HepG2 (cell line): ENCODE measurements around the gene ARL16. TPM values are rescaled to one million over a fixed set of nuclear protein-coding genes. Genes with fewer than 3 reads are reported as not detected.

Experiments used
- CHD2 ChIP-seq: IDR thresholded peaks from 2 replicates; pipeline ENCODE4 v1.6.1; 2011; ENCODE audit warnings: low read depth, low read length, improper control_type of control experiment
- DRAP1 ChIP-seq: IDR thresholded peaks from 2 replicates; pipeline ENCODE4 v1.6.1; 2016; ENCODE audit warnings: missing genetic modification reagents, missing compliant biosample characterization
- EP300 ChIP-seq, 3 experiments: sonication (generic) in 1 of 3; formaldehyde crosslinking in 1 of 3; IDR thresholded peaks; 2 replicates each; pipeline versions ENCODE4 v1.5.1 to v1.6.1; 2011 to 2020; ENCODE audit warnings: low read depth in 2 of 3, low read length in 2 of 3, borderline replicate concordance in 1 of 3, improper control_type of control experiment in 1 of 3, mild to moderate bottlenecking in 1 of 3, missing genetic modification reagents in 1 of 3, moderate library complexity in 1 of 3
- HNF1A ChIP-seq, 2 experiments: sonication (generic) in 1 of 2; formaldehyde crosslinking in 1 of 2; IDR thresholded peaks; 2 replicates each; pipeline versions ENCODE4 v1.4.0 to v1.6.1; 2016 to 2020; ENCODE audit warnings: borderline replicate concordance in 1 of 2, low read depth in 1 of 2, mild to moderate bottlenecking in 1 of 2, missing genetic modification reagents in 1 of 2
- JDP2 ChIP-seq: sonication (generic); formaldehyde crosslinking; IDR thresholded peaks from 2 replicates; pipeline ENCODE4 v1.8.1; 2022; ENCODE audit warnings: missing genetic modification reagents, borderline replicate concordance
- KDM3A ChIP-seq: IDR thresholded peaks from 2 replicates; pipeline ENCODE4 v1.6.1; 2018; ENCODE audit warnings: low read depth, missing compliant biosample characterization
- KLF15 ChIP-seq: sonication (generic); formaldehyde crosslinking; IDR thresholded peaks from 2 replicates; pipeline ENCODE4 v1.8.1; 2023; ENCODE audit warnings: borderline replicate concordance, mild to moderate bottlenecking, inconsistent platforms, missing genetic modification reagents, mixed read lengths
- MED13 ChIP-seq: sonication (generic); formaldehyde crosslinking; IDR thresholded peaks from 2 replicates; pipeline ENCODE4 v1.5.0; 2020; ENCODE audit warnings: missing genetic modification reagents
- MED8 ChIP-seq: sonication (generic); formaldehyde crosslinking; IDR thresholded peaks from 2 replicates; pipeline ENCODE4 v1.8.1; 2023; ENCODE audit warnings: mild to moderate bottlenecking, missing genetic modification reagents; ENCODE audit not compliant: insufficient replicate concordance
- MXI1 ChIP-seq: IDR thresholded peaks from 3 replicates; pipeline ENCODE4 v1.6.1; 2012; ENCODE audit warnings: low read depth, low read length, inconsistent platforms, borderline replicate concordance
- NFRKB ChIP-seq: fragments of 450-650 bp; IDR thresholded peaks from 2 replicates; pipeline ENCODE4 v1.6.1; 2017
- NR0B2 ChIP-seq: sonication (generic); formaldehyde crosslinking; IDR thresholded peaks from 2 replicates; pipeline ENCODE4 v1.4.0; 2020; ENCODE audit warnings: mild to moderate bottlenecking, missing genetic modification reagents
- NR2C2 ChIP-seq: sonication (generic); formaldehyde crosslinking; IDR thresholded peaks from 2 replicates; pipeline ENCODE4 v1.4.0; 2020; ENCODE audit warnings: missing genetic modification reagents, mild to moderate bottlenecking, moderate library complexity, borderline replicate concordance
- NR2F6 ChIP-seq, 2 experiments: IDR thresholded peaks; 2 replicates each; pipeline ENCODE4 v1.6.1; 2016; ENCODE audit warnings: antibody characterized with exemption in 1 of 2, mild to moderate bottlenecking in 1 of 2
- SUZ12 ChIP-seq: fragments of 150-350 bp; IDR thresholded peaks from 2 replicates; pipeline ENCODE4 v1.6.1; 2014; ENCODE audit warnings: low read depth, low read length
- ZBTB2 ChIP-seq: sonication (generic); formaldehyde crosslinking; IDR thresholded peaks from 2 replicates; pipeline ENCODE4 v1.8.0; 2022; ENCODE audit warnings: low read depth, missing genetic modification reagents
- ZNF225 ChIP-seq: sonication (generic); formaldehyde crosslinking; IDR thresholded peaks from 2 replicates; pipeline ENCODE4 v1.4.0; 2020; ENCODE audit warnings: mild to moderate bottlenecking, missing genetic modification reagents
- ZNF331 ChIP-seq: sonication (generic); formaldehyde crosslinking; IDR thresholded peaks from 2 replicates; pipeline ENCODE4 v1.4.0; 2020; ENCODE audit warnings: missing genetic modification reagents
- ZNF335 ChIP-seq: sonication (generic); formaldehyde crosslinking; IDR thresholded peaks from 2 replicates; pipeline ENCODE4 v1.4.0; 2020; ENCODE audit warnings: missing genetic modification reagents
- ZNF446 ChIP-seq: sonication (generic); formaldehyde crosslinking; IDR thresholded peaks from 2 replicates; pipeline ENCODE4 v1.5.0; 2020; ENCODE audit warnings: mild to moderate bottlenecking, missing genetic modification reagents
- ZNF790 ChIP-seq: sonication (generic); formaldehyde crosslinking; IDR thresholded peaks from 2 replicates; pipeline ENCODE4 v1.8.0; 2022; ENCODE audit warnings: missing genetic modification reagents, mild to moderate bottlenecking, borderline replicate concordance
- ZNF883 ChIP-seq: sonication (generic); formaldehyde crosslinking; IDR thresholded peaks from 2 replicates; pipeline ENCODE4 v1.5.1; 2020; ENCODE audit warnings: mild to moderate bottlenecking, missing genetic modification reagents; ENCODE audit errors: not compliant biosample characterization
- polyA plus RNA-seq, 8 experiments: library from polyadenylated mRNA; depleted of rRNA in 3 of 8; stranded (reverse) in 7 of 8; unstranded in 1 of 8; fragments of >200 nt; fragmentation: Illumina TruSeq in 4 of 8; extraction: Trizol in 4 of 8; gene quantifications; 2 replicates each; pipeline versions ENCODE4 v1.2.1 to v1.2.3, GENCODE V29; 2011 to 2016; ENCODE audit warnings: low read depth in 4 of 8, missing spikeins in 1 of 8, mixed read lengths in 1 of 8; ENCODE audit not compliant: insufficient read depth in 1 of 8
- total RNA-seq, 5 experiments: library from RNA; depleted of rRNA; stranded (reverse); fragments of >200 nt; fragmentation: Illumina TruSeq; extraction: Trizol; gene quantifications; 2 replicates each; pipeline ENCODE4 v1.2.3, GENCODE V29; 2016; ENCODE audit warnings: low read depth in 1 of 5

The ARL16 gene
- total and polyA plus RNA-seq, 2 of the 13 experiments (the other 11 are each of a cell fraction or from before 2014, with no cell fraction given): 20.8 to 30.8 TPM

GRCh38 chr17:81727324-81728031, 43.9 kb upstream of the ARL16 start (continued):
- TF ChIP-seq ZNF790 (peak; percentile 61; the same call in 1 of the 2 replicates), MED8 (CRISPR knock-in tag) (peak; percentile 84), EP300 (IDR thresholded peaks at IDR 0.05; ENCODE audit: low read depth in 2 of 2, low read length in 2 of 2) (peak in 1 of 2 experiments; percentile 13; a peak in 1 of 4 replicates), EP300 (CRISPR knock-in tag; IDR thresholded peaks at IDR 0.05; ENCODE audit: borderline replicate concordance) (peak; percentile 75; the same call in 1 of the 2 replicates), SUZ12 (no peak), MXI1 (peak; percentile 65; the same call in 1 of the 3 replicates), ZNF335 (CRISPR knock-in tag) (peak; percentile 88), CHD2 (no peak), ZBTB2 (CRISPR knock-in tag) (peak; percentile 94), ZNF225 (CRISPR knock-in tag) (peak; percentile 99), DRAP1 (peak; percentile 78), ZNF331 (CRISPR knock-in tag) (peak; percentile 91), NR2C2 (CRISPR knock-in tag) (peak; percentile 89), MED13 (peak; percentile 72; the same call in 1 of the 2 replicates), JDP2 (CRISPR knock-in tag) (peak; percentile 84; the same call in 1 of the 2 replicates), ZNF446 (CRISPR knock-in tag) (peak; percentile 85), NR0B2 (CRISPR knock-in tag) (peak; percentile 97), KLF15 (CRISPR knock-in tag) (peak; percentile 99), KDM3A (CRISPR knock-in tag) (peak; percentile 90), NR2F6 (IDR thresholded peaks at IDR 0.05) (0 out of 2 replicates have a peak, but pooled peaks have one; percentile 8), NR2F6 (CRISPR knock-in tag; IDR thresholded peaks at IDR 0.05) (peak; percentile 86), ZNF883 (CRISPR knock-in tag) (peak; percentile 99), HNF1A (IDR thresholded peaks at IDR 0.05; ENCODE audit: low read depth) (no peak), HNF1A (CRISPR knock-in tag; IDR thresholded peaks at IDR 0.05; ENCODE audit: borderline replicate concordance) (peak; percentile 74), NFRKB (0 out of 2 replicates have a peak, but pooled peaks have one; percentile 33)
